ENCODE data around the gene MED13L.

GRCh38 chr12:116146386-116146785 is 131.1 kb downstream of the MED13L start:
- TF ChIP-seq CTCF (IDR thresholded peaks at IDR 0.05), result no peak
- no peak for TF ChIP-seq POLR2A (IDR thresholded peaks at IDR 0.05)
